HepG2 (cell line): ENCODE data around the gene NRL. TPM values are rescaled to one million over a fixed set of nuclear protein-coding genes. Genes with fewer than 3 reads are reported as not detected.

Experiments
- CCDC6 ChIP-seq: sonication (generic); formaldehyde crosslinking; IDR thresholded peaks from 2 replicates; pipeline ENCODE4 v1.8.1; 2022; ENCODE audit warnings: mild to moderate bottlenecking, missing genetic modification reagents, moderate library complexity
- CREBL2 ChIP-seq: sonication (generic); formaldehyde crosslinking; IDR thresholded peaks from 2 replicates; pipeline ENCODE4 v1.8.1; 2023; ENCODE audit warnings: missing genetic modification reagents, mild to moderate bottlenecking, borderline replicate concordance
- ESRRA ChIP-seq: sonication (generic); formaldehyde crosslinking; IDR thresholded peaks from 2 replicates; pipeline ENCODE4 v1.5.1; 2020; ENCODE audit warnings: mild to moderate bottlenecking, low read depth, missing genetic modification reagents
- FOXM1 ChIP-seq: sonication (generic); formaldehyde crosslinking; IDR thresholded peaks from 2 replicates; pipeline ENCODE4 v1.5.0; 2020; ENCODE audit warnings: missing genetic modification reagents
- GATA4 ChIP-seq: sonication (generic); IDR thresholded peaks from 2 replicates; pipeline ENCODE4 v1.6.1; 2016; ENCODE audit warnings: antibody characterized with exemption, low read depth, borderline replicate concordance
- GFI1 ChIP-seq: sonication (generic); formaldehyde crosslinking; IDR thresholded peaks from 2 replicates; pipeline ENCODE4 v1.5.0; 2020; ENCODE audit warnings: missing genetic modification reagents, mild to moderate bottlenecking, borderline replicate concordance
- NR2C2 ChIP-seq: sonication (generic); formaldehyde crosslinking; IDR thresholded peaks from 2 replicates; pipeline ENCODE4 v1.4.0; 2020; ENCODE audit warnings: missing genetic modification reagents, mild to moderate bottlenecking, moderate library complexity, borderline replicate concordance
- PRDM15 ChIP-seq: sonication (generic); formaldehyde crosslinking; IDR thresholded peaks from 2 replicates; pipeline ENCODE4 v1.4.0; 2020; ENCODE audit warnings: missing genetic modification reagents
- RFX3 ChIP-seq: IDR thresholded peaks from 2 replicates; pipeline ENCODE4 v1.6.1; 2016; ENCODE audit warnings: missing biosample characterization, missing genetic modification reagents
- SNAI1 ChIP-seq: sonication (generic); formaldehyde crosslinking; IDR thresholded peaks from 2 replicates; pipeline ENCODE4 v1.5.0; 2020; ENCODE audit warnings: mild to moderate bottlenecking, missing genetic modification reagents, borderline replicate concordance
- SP5 ChIP-seq: IDR thresholded peaks from 2 replicates; pipeline ENCODE4 v1.6.1; 2016; ENCODE audit warnings: low read depth, borderline replicate concordance
- SRSF4 ChIP-seq: fragments of 200-400 bp; formaldehyde crosslinking; IDR thresholded peaks from one replicate; pipeline ENCODE4 v1.6.1; 2018; ENCODE audit warnings: mild to moderate bottlenecking, low read depth, low read length, moderate library complexity; ENCODE audit not compliant: poor library complexity, severe bottlenecking
- TEF ChIP-seq: sonication (generic); formaldehyde crosslinking; IDR thresholded peaks from 2 replicates; pipeline ENCODE4 v1.5.0; 2020; ENCODE audit warnings: missing genetic modification reagents
- ZHX1 ChIP-seq: sonication (generic); formaldehyde crosslinking; IDR thresholded peaks from 2 replicates; pipeline ENCODE4 v1.8.1; 2022; ENCODE audit warnings: low read depth, mild to moderate bottlenecking, missing genetic modification reagents
- ZMAT3 ChIP-seq: sonication (generic); formaldehyde crosslinking; conservative IDR thresholded peaks from 2 replicates; pipeline ENCODE4 v1.7.0; 2021; ENCODE audit warnings: missing genetic modification reagents
- ZNF230 ChIP-seq: sonication (generic); formaldehyde crosslinking; IDR thresholded peaks from 2 replicates; pipeline ENCODE4 v1.4.0; 2020; ENCODE audit warnings: mild to moderate bottlenecking, missing genetic modification reagents
- ZNF260 ChIP-seq: sonication (generic); formaldehyde crosslinking; IDR thresholded peaks from 2 replicates; pipeline ENCODE4 v1.4.0; 2020; ENCODE audit warnings: missing genetic modification reagents, low read depth, mild to moderate bottlenecking, borderline replicate concordance
- ZNF644 ChIP-seq: IDR thresholded peaks from 2 replicates; pipeline ENCODE4 v1.6.1; 2016; ENCODE audit warnings: low read depth
- polyA plus RNA-seq, 8 experiments: library from polyadenylated mRNA; depleted of rRNA in 3 of 8; stranded (reverse) in 7 of 8; unstranded in 1 of 8; fragments of >200 nt; fragmentation: Illumina TruSeq in 4 of 8; extraction: Trizol in 4 of 8; gene quantifications; 2 replicates each; pipeline versions ENCODE4 v1.2.1 to v1.2.3, GENCODE V29; 2011 to 2016; ENCODE audit warnings: low read depth in 4 of 8, missing spikeins in 1 of 8, mixed read lengths in 1 of 8; ENCODE audit not compliant: insufficient read depth in 1 of 8
- total RNA-seq, 5 experiments: library from RNA; depleted of rRNA; stranded (reverse); fragments of >200 nt; fragmentation: Illumina TruSeq; extraction: Trizol; gene quantifications; 2 replicates each; pipeline ENCODE4 v1.2.3, GENCODE V29; 2016; ENCODE audit warnings: low read depth in 1 of 5
- TF ChIP-seq, protein P1 (sequence below): sonication (generic); formaldehyde crosslinking; IDR thresholded peaks from 2 replicates; pipeline ENCODE4 v1.4.0; 2020; ENCODE audit warnings: missing genetic modification reagents
- TF ChIP-seq, protein P2 (sequence below): sonication (generic); formaldehyde crosslinking; IDR thresholded peaks from 2 replicates; pipeline ENCODE4 v1.5.0; 2020; ENCODE audit warnings: missing genetic modification reagents

NRL gene
- total and polyA plus RNA-seq, 2 of the 13 experiments (the other 11 are each of a cell fraction or from before 2014, with no cell fraction given) = 2.5 to 4.7 TPM

- TF ChIP-seq ZHX1 (CRISPR knock-in tag) (no peak), ESRRA (CRISPR knock-in tag) (no peak; the same call in 1 of the 2 replicates), PRDM15 (no peak; the same call in none of the 2 replicates), CCDC6 (CRISPR knock-in tag) (peak; percentile 39), NR2C2 (CRISPR knock-in tag) (no peak), ZMAT3 (CRISPR knock-in tag) (peak; percentile 81), TEF (CRISPR knock-in tag) (no peak; the same call in 1 of the 2 replicates), CREBL2 (CRISPR knock-in tag) (no peak), SP5 (CRISPR knock-in tag) (peak; percentile 61), FOXM1 (CRISPR knock-in tag) (no peak; the same call in 1 of the 2 replicates), ZNF230 (CRISPR knock-in tag) (no peak), SNAI1 (no peak), GATA4 (no peak), GFI1 (no peak), ZNF260 (no peak), ZNF644 (no peak), RFX3 (CRISPR knock-in tag) (no peak), SRSF4 (no peak)
- TF ChIP-seq, protein P1, sequence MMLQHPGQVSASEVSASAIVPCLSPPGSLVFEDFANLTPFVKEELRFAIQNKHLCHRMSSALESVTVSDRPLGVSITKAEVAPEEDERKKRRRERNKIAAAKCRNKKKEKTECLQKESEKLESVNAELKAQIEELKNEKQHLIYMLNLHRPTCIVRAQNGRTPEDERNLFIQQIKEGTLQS (CRISPR knock-in tag) = peak; percentile 77
- TF ChIP-seq, protein P2, sequence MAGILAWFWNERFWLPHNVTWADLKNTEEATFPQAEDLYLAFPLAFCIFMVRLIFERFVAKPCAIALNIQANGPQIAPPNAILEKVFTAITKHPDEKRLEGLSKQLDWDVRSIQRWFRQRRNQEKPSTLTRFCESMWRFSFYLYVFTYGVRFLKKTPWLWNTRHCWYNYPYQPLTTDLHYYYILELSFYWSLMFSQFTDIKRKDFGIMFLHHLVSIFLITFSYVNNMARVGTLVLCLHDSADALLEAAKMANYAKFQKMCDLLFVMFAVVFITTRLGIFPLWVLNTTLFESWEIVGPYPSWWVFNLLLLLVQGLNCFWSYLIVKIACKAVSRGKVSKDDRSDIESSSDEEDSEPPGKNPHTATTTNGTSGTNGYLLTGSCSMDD (CRISPR knock-in tag) = peak; percentile 71; the same call in 1 of the 2 replicates
Measured at GRCh38 chr14:24080888-24081738, 33.6 kb downstream of the NRL start (continued).
